ENCODE data around the gene YES1.

The YES1 gene

GRCh38 chr18:706405-706804 lies 105.6 kb downstream of the YES1 start:
- 92% methylated on average over 8 of the region's 8 CpGs for WGBS
- H3K4me1 ChIP-seq (ENCODE audit: insufficient read depth, low read length), result peaks cover 3% of the 10 kb centered on the region; the same call in 1 of the 2 replicates
- no peak overlapping the region for H3K9ac ChIP-seq (ENCODE audit: low read depth, low read length)
- no peaks in the 10 kb centered on the region for H3K9me3 ChIP-seq (ENCODE audit: insufficient read depth, low read depth, low read length)
- no peak overlapping the region for H3K4me3 ChIP-seq (ENCODE audit: low read length)
- H3K27ac ChIP-seq (ENCODE audit: low read depth, low read length), result no peak overlapping the region
- peaks cover 39% of the 10 kb centered on the region for H3K36me3 ChIP-seq (ENCODE audit: insufficient read depth, low read length)
- H3K27me3 ChIP-seq (ENCODE audit: insufficient read depth, low read length), result no peaks in the 10 kb centered on the region

- Histone ChIP-seq H3K27me3 (ENCODE audit: insufficient read depth, low read length) (no peaks in the 10 kb centered on the region), H3K27ac (ENCODE audit: low read depth, low read length) (no peak overlapping the region), H3K9ac (ENCODE audit: low read depth, low read length) (no peak overlapping the region), H3K4me1 (ENCODE audit: insufficient read depth, low read length) (no peaks in the 10 kb centered on the region; the same call in 1 of the 2 replicates), H3K9me3 (ENCODE audit: insufficient read depth, low read depth, low read length) (no peaks in the 10 kb centered on the region), H3K36me3 (ENCODE audit: insufficient read depth, low read length) (peaks cover 33% of the 10 kb centered on the region), H3K4me3 (ENCODE audit: low read length) (no peak overlapping the region)
- WGBS, result 80% methylated on average over 8 of the region's 8 CpGs
These were observed 108.7 kb downstream of the YES1 start for GRCh38 chr18:703213-703967.

DNA sequence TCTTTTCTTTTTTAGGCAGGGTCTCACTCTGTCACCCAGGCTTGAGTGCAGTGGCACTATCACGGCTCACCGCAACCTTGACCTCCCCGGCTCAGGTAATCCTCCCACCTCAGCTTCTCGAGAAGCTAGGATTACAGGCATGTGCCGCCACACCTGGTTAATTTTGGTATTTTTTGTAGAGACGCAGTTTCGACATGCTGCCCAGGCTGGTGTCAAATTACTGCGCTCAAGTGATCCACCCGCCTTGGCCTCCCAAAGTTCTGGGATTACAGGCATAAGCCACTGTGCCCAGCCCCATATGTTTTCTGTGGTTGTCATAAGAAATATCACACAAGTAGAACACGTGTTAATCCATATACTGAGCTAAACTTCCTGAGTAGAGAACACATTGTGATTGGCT lies 114.2 kb downstream of the YES1 start:
- H3K36me3 ChIP-seq (ENCODE audit: insufficient read depth, low read length), result peaks cover 29% of the 10 kb centered on the region

DNA sequence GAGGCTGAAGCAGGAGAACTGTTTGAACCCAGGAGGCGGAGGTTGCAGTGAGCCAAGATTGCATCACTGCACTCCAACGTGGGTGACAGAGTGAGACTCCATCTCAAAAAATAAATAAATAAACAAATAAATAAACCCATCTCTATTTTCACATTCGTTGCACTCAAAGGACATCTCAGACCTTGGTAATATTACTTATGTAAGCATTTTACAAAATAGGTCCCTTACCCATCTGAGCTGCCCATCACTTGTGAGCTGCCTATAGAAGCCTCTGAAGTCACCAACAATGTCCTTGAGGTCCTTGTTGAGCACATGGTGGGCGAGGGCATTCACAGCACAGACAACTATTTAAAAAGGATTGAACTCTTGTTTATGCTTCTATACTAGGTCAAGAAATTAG lies 115.0 kb downstream of the YES1 start:
- Histone ChIP-seq H3K27ac (ENCODE audit: low read depth, low read length) (no peak overlapping the region), H3K9ac (ENCODE audit: low read depth, low read length) (no peak overlapping the region), H3K4me3 (ENCODE audit: low read length) (no peak overlapping the region), H3K27me3 (ENCODE audit: insufficient read depth, low read length) (no peaks in the 10 kb centered on the region), H3K4me1 (ENCODE audit: insufficient read depth, low read length) (no peaks in the 10 kb centered on the region), H3K9me3 (ENCODE audit: insufficient read depth, low read depth, low read length) (no peaks in the 10 kb centered on the region), H3K36me3 (ENCODE audit: insufficient read depth, low read length) (peaks cover 35% of the 10 kb centered on the region)
- 96% methylated on average over 4 of the region's 4 CpGs for WGBS

More for the DNA sequence above, 114.2 kb downstream of the YES1 start:
- Histone ChIP-seq H3K27ac (ENCODE audit: low read depth, low read length) (no peak overlapping the region), H3K4me1 (ENCODE audit: insufficient read depth, low read length) (no peaks in the 10 kb centered on the region), H3K9ac (ENCODE audit: low read depth, low read length) (no peak overlapping the region), H3K27me3 (ENCODE audit: insufficient read depth, low read length) (no peaks in the 10 kb centered on the region), H3K4me3 (ENCODE audit: low read length) (no peak overlapping the region), H3K9me3 (ENCODE audit: insufficient read depth, low read depth, low read length) (no peaks in the 10 kb centered on the region)
- WGBS, result 90% methylated on average over 10 of the region's 10 CpGs

DNA sequence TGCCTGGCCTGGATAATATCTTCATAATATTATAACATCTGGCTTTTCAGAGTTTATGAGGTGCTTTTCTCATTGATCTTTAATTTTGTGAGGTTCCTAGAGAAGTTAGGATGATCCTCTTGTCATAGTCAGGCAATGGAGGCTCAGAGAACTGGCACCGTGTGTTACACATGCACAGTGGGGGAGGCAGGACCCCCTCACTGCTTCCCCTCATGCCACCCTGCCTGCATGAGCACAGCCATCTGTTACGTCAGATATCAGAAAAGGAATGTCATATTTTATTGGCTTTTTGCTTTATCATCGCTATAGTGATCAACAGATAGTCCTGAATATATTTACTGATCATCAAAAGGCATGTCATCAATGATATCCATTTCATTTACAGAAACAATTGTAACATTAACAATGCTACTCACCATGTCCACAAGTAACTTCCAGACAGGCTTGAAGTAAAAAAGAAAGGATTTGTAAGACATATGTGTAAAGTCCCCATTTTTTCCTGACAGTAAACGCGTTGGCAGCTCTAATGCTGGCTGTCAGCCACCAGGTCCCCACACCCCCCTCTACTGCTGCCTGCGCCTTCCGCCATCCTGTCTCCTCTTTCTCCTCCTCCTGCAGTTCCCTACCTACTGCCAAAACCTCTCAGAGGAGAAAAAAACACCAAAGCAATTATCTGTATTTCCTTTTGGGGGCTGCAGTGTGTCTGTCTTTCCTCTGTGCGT lies 118.4 kb downstream of the YES1 start:
- Histone ChIP-seq H3K9me3 (ENCODE audit: insufficient read depth, low read depth, low read length) (no peaks in the 10 kb centered on the region), H3K4me3 (ENCODE audit: low read length) (no peak overlapping the region)
- 90% methylated on average over 8 of the region's 8 CpGs for WGBS

DNA sequence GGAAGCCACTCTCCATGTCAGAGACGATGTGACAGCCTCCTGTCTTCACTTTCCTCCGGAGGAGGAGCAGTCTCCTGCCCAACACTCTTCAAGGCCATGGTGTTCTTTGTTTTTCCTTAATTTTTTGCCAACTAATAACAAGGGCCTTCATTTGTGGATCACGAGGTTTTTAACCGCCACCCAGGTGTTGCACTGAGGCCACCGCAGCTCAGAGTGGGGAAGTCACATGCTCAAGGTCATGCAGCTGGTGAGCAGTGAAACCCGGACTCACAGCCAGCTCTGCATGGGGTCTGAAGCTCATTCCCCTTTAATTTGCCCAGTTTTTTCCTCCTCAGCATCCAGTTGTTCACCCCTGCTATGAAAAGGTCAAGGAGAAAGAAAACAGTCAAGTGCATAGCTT lies 119.2 kb downstream of the YES1 start:
- Histone ChIP-seq H3K27me3 (ENCODE audit: insufficient read depth, low read length) (no peaks in the 10 kb centered on the region; the same call in 1 of the 2 replicates), H3K27ac (ENCODE audit: low read depth, low read length) (no peak overlapping the region), H3K4me1 (ENCODE audit: insufficient read depth, low read length) (no peaks in the 10 kb centered on the region), H3K9ac (ENCODE audit: low read depth, low read length) (no peak overlapping the region), H3K36me3 (ENCODE audit: insufficient read depth, low read length) (peaks cover 45% of the 10 kb centered on the region), H3K4me3 (ENCODE audit: low read length) (no peak overlapping the region), H3K9me3 (ENCODE audit: insufficient read depth, low read depth, low read length) (no peaks in the 10 kb centered on the region)
- 95% methylated on average over 6 of the region's 6 CpGs for whole genome bisulfite sequencing

More for the DNA sequence above, 118.4 kb downstream of the YES1 start:
- Histone ChIP-seq H3K27me3 (ENCODE audit: insufficient read depth, low read length) (no peaks in the 10 kb centered on the region; the same call in 1 of the 2 replicates), H3K27ac (ENCODE audit: low read depth, low read length) (no peak overlapping the region), H3K4me1 (ENCODE audit: insufficient read depth, low read length) (no peaks in the 10 kb centered on the region), H3K9ac (ENCODE audit: low read depth, low read length) (no peak overlapping the region), H3K36me3 (ENCODE audit: insufficient read depth, low read length) (peaks cover 45% of the 10 kb centered on the region)

DNA sequence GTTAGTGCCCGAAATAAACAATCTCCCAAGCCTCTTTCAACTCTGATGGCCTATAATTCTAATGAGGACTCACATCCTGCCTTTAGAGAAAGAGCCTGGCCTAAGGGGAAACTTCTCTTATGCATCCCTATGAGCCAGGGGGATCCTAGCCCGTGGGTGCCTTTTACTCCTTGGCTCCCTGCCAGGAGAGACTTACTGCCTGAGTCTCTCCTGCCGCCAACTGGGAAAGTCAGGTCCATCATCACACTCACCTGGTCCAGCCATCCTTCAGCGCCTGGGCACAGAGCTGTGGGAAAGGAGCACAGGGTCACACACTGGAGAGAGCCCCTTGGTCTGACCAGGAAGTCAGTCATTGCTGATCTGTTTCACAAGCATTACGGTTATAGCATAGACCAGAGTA lies 123.7 kb downstream of the YES1 start:
- 89% methylated on average over 5 of the region's 5 CpGs for WGBS
- Histone ChIP-seq H3K4me3 (ENCODE audit: low read length) (no peak overlapping the region), H3K27me3 (ENCODE audit: insufficient read depth, low read length) (no peaks in the 10 kb centered on the region; the same call in 1 of the 2 replicates), H3K36me3 (ENCODE audit: insufficient read depth, low read length) (peaks cover 34% of the 10 kb centered on the region), H3K9me3 (ENCODE audit: insufficient read depth, low read depth, low read length) (no peaks in the 10 kb centered on the region), H3K4me1 (ENCODE audit: insufficient read depth, low read length) (peaks cover 22% of the 10 kb centered on the region; the same call in 1 of the 2 replicates), H3K27ac (ENCODE audit: low read depth, low read length) (no peak overlapping the region), H3K9ac (ENCODE audit: low read depth, low read length) (no peak overlapping the region)

DNA sequence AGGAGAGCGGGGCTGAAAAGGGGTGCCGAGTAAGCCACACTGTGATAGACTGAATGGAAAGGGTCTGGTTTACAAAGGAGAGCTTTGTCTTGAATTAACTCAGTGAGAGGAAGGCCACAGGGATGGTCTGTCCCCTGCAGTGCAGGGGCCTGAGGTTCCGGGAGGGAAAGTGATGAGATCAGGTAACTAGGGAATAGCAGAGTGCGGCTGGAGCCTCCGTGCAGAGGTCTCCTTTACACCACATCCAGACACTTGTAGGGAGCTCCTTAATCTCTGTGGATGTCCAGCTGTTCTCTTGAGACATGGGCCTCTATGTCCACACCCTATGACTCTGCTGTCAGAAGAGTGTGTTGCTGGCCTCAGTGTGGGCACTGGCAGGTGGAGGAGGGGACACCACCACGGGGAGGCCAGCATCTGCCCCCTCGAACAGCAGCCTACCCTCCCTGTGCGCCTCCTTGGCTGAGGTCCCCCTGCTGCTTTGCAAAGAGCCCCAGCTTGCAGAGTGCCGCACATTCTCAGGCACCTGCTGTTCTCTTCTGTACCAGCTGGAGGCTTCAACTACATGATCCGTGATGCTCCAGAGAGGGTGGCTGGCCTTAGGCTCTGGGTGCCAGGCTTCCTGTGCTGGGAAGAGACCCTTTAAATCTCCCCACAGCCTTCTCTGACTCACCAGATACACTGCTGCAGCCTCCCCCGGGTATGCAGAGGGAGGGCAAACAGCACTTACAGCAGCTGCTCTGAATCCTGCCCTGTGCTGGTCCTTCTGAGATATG lies 125.5 kb downstream of the YES1 start:
- no peak overlapping the region for H3K4me3 ChIP-seq (ENCODE audit: low read length)
- no peaks in the 10 kb centered on the region; the same call in 1 of the 2 replicates for H3K27me3 ChIP-seq (ENCODE audit: insufficient read depth, low read length)
- H3K36me3 ChIP-seq (ENCODE audit: insufficient read depth, low read length), result peaks cover 33% of the 10 kb centered on the region
- H3K9me3 ChIP-seq (ENCODE audit: insufficient read depth, low read depth, low read length), result no peaks in the 10 kb centered on the region
- no peak overlapping the region for H3K9ac ChIP-seq (ENCODE audit: low read depth, low read length)
- peaks cover 22% of the 10 kb centered on the region; the same call in 1 of the 2 replicates for H3K4me1 ChIP-seq (ENCODE audit: insufficient read depth, low read length)
- H3K27ac ChIP-seq (ENCODE audit: low read depth, low read length), result peak overlapping the region; percentile 60; the same call in 1 of the 2 replicates
- WGBS, result 50% methylated on average over 11 of the region's 11 CpGs

- Histone ChIP-seq H3K27ac (ENCODE audit: low read depth, low read length) (no peak overlapping the region), H3K9me3 (ENCODE audit: insufficient read depth, low read depth, low read length) (no peaks in the 10 kb centered on the region), H3K27me3 (ENCODE audit: insufficient read depth, low read length) (no peaks in the 10 kb centered on the region; the same call in 1 of the 2 replicates), H3K4me1 (ENCODE audit: insufficient read depth, low read length) (peaks cover 22% of the 10 kb centered on the region; the same call in 1 of the 2 replicates), H3K36me3 (ENCODE audit: insufficient read depth, low read length) (peaks cover 33% of the 10 kb centered on the region), H3K9ac (ENCODE audit: low read depth, low read length) (no peak overlapping the region), H3K4me3 (ENCODE audit: low read length) (no peak overlapping the region)
- WGBS, result 94% methylated on average over 3 of the region's 3 CpGs
These were observed 126.6 kb downstream of the YES1 start for GRCh38 chr18:685438-685837.

GRCh38 chr18:683531-683930 lies 128.5 kb downstream of the YES1 start:
- no peak overlapping the region for H3K27ac ChIP-seq (ENCODE audit: low read depth, low read length)
- peaks cover 33% of the 10 kb centered on the region for H3K36me3 ChIP-seq (ENCODE audit: insufficient read depth, low read length)
- 81% methylated on average over 5 of the region's 5 CpGs for WGBS
- no peaks in the 10 kb centered on the region for H3K9me3 ChIP-seq (ENCODE audit: insufficient read depth, low read depth, low read length)
- no peaks in the 10 kb centered on the region; the same call in 1 of the 2 replicates for H3K27me3 ChIP-seq (ENCODE audit: insufficient read depth, low read length)
- H3K4me1 ChIP-seq (ENCODE audit: insufficient read depth, low read length), result peaks cover 22% of the 10 kb centered on the region; the same call in 1 of the 2 replicates
- H3K9ac ChIP-seq (ENCODE audit: low read depth, low read length), result no peak overlapping the region
- no peak overlapping the region for H3K4me3 ChIP-seq (ENCODE audit: low read length)

- peaks cover 37% of the 10 kb centered on the region for H3K36me3 ChIP-seq (ENCODE audit: insufficient read depth, low read length)
- no peak overlapping the region for H3K4me3 ChIP-seq (ENCODE audit: low read length)
- H3K4me1 ChIP-seq (ENCODE audit: insufficient read depth, low read length), result peaks cover 22% of the 10 kb centered on the region; the same call in 1 of the 2 replicates
- H3K27ac ChIP-seq (ENCODE audit: low read depth, low read length), result no peak overlapping the region
- H3K27me3 ChIP-seq (ENCODE audit: insufficient read depth, low read length), result no peaks in the 10 kb centered on the region
- H3K9ac ChIP-seq (ENCODE audit: low read depth, low read length), result no peak overlapping the region
- no peaks in the 10 kb centered on the region for H3K9me3 ChIP-seq (ENCODE audit: insufficient read depth, low read depth, low read length)
These were observed 129.2 kb downstream of the YES1 start for GRCh38 chr18:682833-683232.

Data from HUES64 (cell line).